HTERT RPE-1 (cell line): Measurements from ENCODE around the gene TMEM130.
"Not testable (repeated sequence)": the region's sequence is repeated elsewhere in the genome, so short reads cannot be mapped to it uniquely, and the experiment has no call there.

Experiments used
- in situ Hi-C: fragments of 300-500 bp; cut with MboI; formaldehyde crosslinking; loops from 4 replicates; pipeline ENCODE4 v1.14.3; 2020; ENCODE audit warnings: low sequenced_read_pairs

Gene TMEM130

GRCh38 chr7:98877692-98878364 is 8.0 kb upstream of the TMEM130 start:
- in situ Hi-C loops, result no loop called here

- in situ Hi-C loops, result no loop called here
Observed at GRCh38 chr7:98877146-98877545, 7.3 kb upstream of the TMEM130 start.

- in situ Hi-C loops, result no loop called here
Observed at GRCh38 chr7:98875501-98875900, 5.7 kb upstream of the TMEM130 start.

- in situ Hi-C loops, result no loop called here
Observed at GRCh38 chr7:98874942-98875341, 5.1 kb upstream of the TMEM130 start.

GRCh38 chr7:98873610-98874009 is 3.8 kb upstream of the TMEM130 start:
- in situ Hi-C loops, result not testable (repeated sequence)

- in situ Hi-C loops, result no loop called here
Observed at GRCh38 chr7:98872328-98872924, 2.6 kb upstream of the TMEM130 start.

GRCh38 chr7:98870807-98871491 is 1.1 kb upstream of the TMEM130 start:
- in situ Hi-C loops, result no loop called here

- in situ Hi-C loops, result no loop called here
Observed at GRCh38 chr7:98870121-98870651, 372 bp upstream of the TMEM130 start.

- in situ Hi-C loops, result no loop called here
Observed at GRCh38 chr7:98869027-98869596, 702 bp downstream of the TMEM130 start.

- in situ Hi-C loops, result no loop called here
Observed at GRCh38 chr7:98868450-98868849, 1.4 kb downstream of the TMEM130 start.

- in situ Hi-C loops, result no loop called here
Observed at GRCh38 chr7:98866765-98867164, 3.0 kb downstream of the TMEM130 start.

- in situ Hi-C loops, result no loop called here
Observed at GRCh38 chr7:98866351-98866750, 3.5 kb downstream of the TMEM130 start.

- in situ Hi-C loops, result no loop called here
Observed at GRCh38 chr7:98864731-98865453, 4.9 kb downstream of the TMEM130 start.

GRCh38 chr7:98863601-98864000 is 6.2 kb downstream of the TMEM130 start:
- in situ Hi-C loops, result no loop called here

GRCh38 chr7:98862716-98863420 is 6.9 kb downstream of the TMEM130 start:
- in situ Hi-C loops, result no loop called here

GRCh38 chr7:98862203-98862602 is 7.6 kb downstream of the TMEM130 start:
- in situ Hi-C loops, result no loop called here

- in situ Hi-C loops, result no loop called here
Observed at GRCh38 chr7:98860071-98860470, 9.7 kb downstream of the TMEM130 start.

GRCh38 chr7:98855610-98856422 is 14.0 kb downstream of the TMEM130 start:
- in situ Hi-C loops, result no loop called here

GRCh38 chr7:98852826-98853225 is 17.0 kb downstream of the TMEM130 start:
- in situ Hi-C loops, result no loop called here

- in situ Hi-C loops, result no loop called here
Observed at GRCh38 chr7:98848918-98849317, 20.9 kb downstream of the TMEM130 start.
